ENCODE data around the gene ARHGAP18. TPM values are rescaled to one million over a fixed set of nuclear protein-coding genes. Genes with fewer than 3 reads are reported as not detected.

Gene ARHGAP18
- total RNA-seq, 1 experiment from 2014 or later = 64.5 TPM

GRCh38 chr6:129701721-129702455 lies 8.1 kb downstream of the ARHGAP18 start:
- Mint-ChIP-seq H3K4me3 (ENCODE audit: low read depth, unreplicated experiment) (peak overlapping the region; percentile 8), H3K4me1 (ENCODE audit: low read depth, unreplicated experiment) (peaks cover 69% of the 10 kb centered on the region), H3K36me3 (ENCODE audit: insufficient read depth, unreplicated experiment) (peaks cover 43% of the 10 kb centered on the region), H3K9me3 (ENCODE audit: low read depth, unreplicated experiment) (no peaks in the 10 kb centered on the region), H3K27me3 (ENCODE audit: unreplicated experiment) (no peaks in the 10 kb centered on the region), H3K27ac (ENCODE audit: unreplicated experiment) (peak overlapping the region; percentile 71)
- CTCF ChIA-PET = no interaction called here
- intact Hi-C loops (cut with micrococcal nuclease; ENCODE audit: unreplicated experiment) = no loop called here
- TF ChIP-seq CTCF (IDR thresholded peaks at IDR 0.05; ENCODE audit: unreplicated experiment) = no peak
- DNase-seq = no peak
- no TSS peak for BruUV-seq (replicated peaks)

GRCh38 chr6:129700666-129701065 lies 9.3 kb downstream of the ARHGAP18 start:
- DNase-seq = no peak
- Mint-ChIP-seq H3K4me1 (ENCODE audit: low read depth, unreplicated experiment) (peaks cover 78% of the 10 kb centered on the region), H3K9me3 (ENCODE audit: low read depth, unreplicated experiment) (no peaks in the 10 kb centered on the region), H3K27me3 (ENCODE audit: unreplicated experiment) (no peaks in the 10 kb centered on the region), H3K36me3 (ENCODE audit: insufficient read depth, unreplicated experiment) (peaks cover 31% of the 10 kb centered on the region), H3K27ac (ENCODE audit: unreplicated experiment) (no peak overlapping the region), H3K4me3 (ENCODE audit: low read depth, unreplicated experiment) (no peak overlapping the region)
- no peak for TF ChIP-seq CTCF (IDR thresholded peaks at IDR 0.05; ENCODE audit: unreplicated experiment)
- no TSS peak for BruUV-seq (replicated peaks)
- intact Hi-C loops (cut with micrococcal nuclease; ENCODE audit: unreplicated experiment) = no loop called here
- CTCF ChIA-PET = interaction anchor here (0.9 kb wide), 1 partner anchor 47 kb away, joined by 3 read pairs; no protein-coding TSS in a partner anchor

- DNase-seq = no peak
- no peak for TF ChIP-seq CTCF (IDR thresholded peaks at IDR 0.05; ENCODE audit: unreplicated experiment)
- Mint-ChIP-seq H3K27me3 (ENCODE audit: unreplicated experiment) (no peaks in the 10 kb centered on the region), H3K36me3 (ENCODE audit: insufficient read depth, unreplicated experiment) (peaks cover 21% of the 10 kb centered on the region), H3K9me3 (ENCODE audit: low read depth, unreplicated experiment) (no peaks in the 10 kb centered on the region), H3K27ac (ENCODE audit: unreplicated experiment) (peak overlapping the region; percentile 11), H3K4me3 (ENCODE audit: low read depth, unreplicated experiment) (no peak overlapping the region), H3K4me1 (ENCODE audit: low read depth, unreplicated experiment) (peaks cover 69% of the 10 kb centered on the region)
- no TSS peak for BruUV-seq (replicated peaks)
- intact Hi-C loops (cut with micrococcal nuclease; ENCODE audit: unreplicated experiment) = no loop called here
- CTCF ChIA-PET = interaction anchor here (0.9 to 1.0 kb wide), 2 partner anchors 10 to 46 kb away, joined by 3 to 4 read pairs; partner anchors contain the start of gene ARHGAP18
These were observed 10.3 kb downstream of the ARHGAP18 start for GRCh38 chr6:129699659-129700058.

- no peak for DNase-seq
- BruUV-seq (replicated peaks) = no TSS peak
- H3K27me3 Mint-ChIP-seq (ENCODE audit: unreplicated experiment) = no peaks in the 10 kb centered on the region
- no peak for TF ChIP-seq CTCF (IDR thresholded peaks at IDR 0.05; ENCODE audit: unreplicated experiment)
- no peak overlapping the region for H3K4me3 Mint-ChIP-seq (ENCODE audit: low read depth, unreplicated experiment)
- H3K4me1 Mint-ChIP-seq (ENCODE audit: low read depth, unreplicated experiment) = peaks cover 66% of the 10 kb centered on the region
- intact Hi-C loops (cut with micrococcal nuclease; ENCODE audit: unreplicated experiment) = no loop called here
- peaks cover 18% of the 10 kb centered on the region for H3K36me3 Mint-ChIP-seq (ENCODE audit: insufficient read depth, unreplicated experiment)
- no peak overlapping the region for H3K27ac Mint-ChIP-seq (ENCODE audit: unreplicated experiment)
- CTCF ChIA-PET = no interaction called here
- no peaks in the 10 kb centered on the region for H3K9me3 Mint-ChIP-seq (ENCODE audit: low read depth, unreplicated experiment)
These were observed 11.5 kb downstream of the ARHGAP18 start for GRCh38 chr6:129698430-129698829.
